Uterus (tissue), 2 donors: ENCODE results near the gene ELL2.

ENCODE experiments used
- CTCF ChIP-seq, 4 experiments: fragments of 200-600 bp in 2 of 4; fragments of 450-650 bp in 2 of 4; sonication (generic) in 2 of 4; IDR thresholded peaks; one replicate each; pipeline ENCODE4 v1.5.1; 2016 to 2019; ENCODE audit warnings: antibody characterized with exemption in 4 of 4, mild to moderate bottlenecking in 2 of 4, moderate library complexity in 1 of 4
- POLR2A ChIP-seq, 2 donors: fragments of 450-650 bp; IDR thresholded peaks; one replicate each; pipeline ENCODE4 v1.6.1; 2016; ENCODE audit warnings: antibody characterized with exemption in 2 of 2, mild to moderate bottlenecking in 1 of 2, moderate library complexity in 1 of 2

- TF ChIP-seq CTCF (IDR thresholded peaks at IDR 0.05) (no peak), POLR2A (IDR thresholded peaks at IDR 0.05) (no peak)
These were observed 24.4 kb upstream of the ELL2 start for GRCh38 chr5:95986001-95986400.
